Activated naive CD4-positive, alpha-beta T cell treated with anti-CD3 and anti-CD28 coated beads, Interleukin-2, amount 50 U/mL, for 72 hours (primary cell): ENCODE data around the gene MYH11. TPM values are rescaled to one million over a fixed set of nuclear protein-coding genes. Genes with fewer than 3 reads are reported as not detected.
"Not testable (repeated sequence)": the region's sequence is repeated elsewhere in the genome, so short reads cannot be mapped to it uniquely, and the experiment has no call there.

Experiments used
- ATAC-seq, 2 donors: fragments of 150-1000 bp; cut with Tn5 transposase; 2 replicates each; pipeline ENCODE4 v1.10.0; 2021; ENCODE audit warnings: mild to moderate bottlenecking in 2 of 2, moderate library complexity in 2 of 2
- DNase-seq, 2 donors: peaks; one replicate each; pipeline ENCODE4 v3.0.0; 2021 to 2022; ENCODE audit warnings: low spot score in 2 of 2
- H3K27ac Mint-ChIP-seq, 2 donors: one replicate each; pipeline ENCODE4 v1.8.0; 2022; ENCODE audit warnings: mild to moderate bottlenecking in 2 of 2, mixed read lengths in 2 of 2
- H3K36me3 Mint-ChIP-seq, 2 donors: one replicate each; pipeline ENCODE4 v1.8.0; 2022; ENCODE audit warnings: mixed read lengths in 2 of 2
- H3K9me3 Mint-ChIP-seq, 2 donors: one replicate each; pipeline ENCODE4 v1.8.0; 2022; ENCODE audit warnings: mixed read lengths in 2 of 2
- total RNA-seq, 2 donors: library from RNA; stranded (reverse); gene quantifications; one replicate each; pipeline ENCODE4 v1.2.3, GENCODE V29; 2022

Gene MYH11
- total RNA-seq, 2 donors from 2014 or later: 0.07 TPM; not detected in 1

DNA sequence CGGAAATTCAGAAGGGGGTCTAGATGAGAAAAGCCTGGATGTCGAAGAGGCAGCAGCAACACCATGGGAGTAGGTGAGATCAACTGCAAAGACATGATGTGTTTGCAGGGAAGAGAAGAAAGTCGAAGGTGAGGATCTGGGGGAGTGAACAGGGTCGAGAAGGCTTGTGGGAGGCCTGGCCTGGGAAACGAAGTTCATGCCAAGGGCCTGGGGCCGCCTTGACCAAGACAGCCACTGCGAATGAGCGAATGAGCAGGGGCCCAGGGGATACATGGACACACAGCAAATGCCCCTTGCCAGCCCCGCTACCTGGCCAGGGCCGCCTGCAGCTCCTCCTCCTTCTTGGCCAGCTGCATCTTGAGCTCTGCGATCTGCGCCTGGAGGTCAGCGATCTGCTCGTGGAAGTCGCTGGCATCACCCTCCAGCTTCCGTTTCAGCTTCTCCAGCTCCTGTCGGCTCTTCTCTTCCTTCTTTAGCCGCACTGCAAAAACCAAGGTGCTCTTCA, 119.6 kb downstream of the MYH11 start:
- ATAC-seq: no peak
- H3K9me3 Mint-ChIP-seq: no peaks in the 10 kb centered on the region
- H3K36me3 Mint-ChIP-seq: peaks cover 8 to 9% of the 10 kb centered on the region in 2 donors
- peak overlapping the region in 1 of 2 donors; percentile 90 for H3K27ac Mint-ChIP-seq
- no peak for DNase-seq

DNA sequence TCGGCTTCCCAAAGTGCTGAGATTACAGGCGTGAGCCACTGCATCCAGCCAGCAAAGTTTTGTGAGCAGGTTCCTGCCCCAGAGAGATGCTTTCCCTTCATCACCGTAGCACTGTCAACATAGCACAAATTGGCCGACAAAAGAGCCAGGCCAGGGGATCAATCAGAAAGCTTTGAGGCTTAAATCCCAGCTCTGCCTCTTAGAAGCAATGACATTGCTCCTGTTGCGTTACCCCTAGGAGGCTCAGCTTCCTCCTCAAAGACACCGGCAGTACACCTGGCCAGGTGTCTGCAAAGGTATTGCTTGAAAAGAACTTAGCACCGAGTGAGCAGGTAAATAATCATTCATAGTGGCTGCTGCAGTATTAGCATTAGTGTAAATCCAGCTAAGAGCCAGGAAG, 120.3 kb downstream of the MYH11 start:
- H3K36me3 Mint-ChIP-seq: peaks cover 3 to 4% of the 10 kb centered on the region in 2 donors
- H3K9me3 Mint-ChIP-seq: no peaks in the 10 kb centered on the region
- no peak for DNase-seq
- H3K27ac Mint-ChIP-seq: peak overlapping the region in 1 of 2 donors; percentile 90
- no peak for ATAC-seq

DNA sequence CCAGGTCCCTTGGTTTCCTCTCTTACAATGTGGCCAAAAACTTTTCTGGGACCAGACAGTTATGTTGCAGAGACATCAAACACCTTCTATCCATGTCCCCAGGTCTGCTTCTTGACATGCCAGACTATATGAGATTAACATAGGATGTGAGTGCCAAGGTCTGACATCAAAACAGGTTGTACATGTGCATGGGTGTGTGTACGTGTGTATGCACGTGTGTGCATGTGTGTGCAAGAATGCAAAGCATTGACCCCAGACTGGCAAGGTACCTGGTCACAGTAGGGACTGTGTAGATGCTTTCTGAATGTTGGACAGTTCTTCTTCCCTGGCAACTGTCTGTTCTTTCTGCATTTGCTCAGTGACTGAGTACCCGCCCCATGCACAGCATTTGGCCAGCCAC, 121.2 kb downstream of the MYH11 start:
- H3K27ac Mint-ChIP-seq: peak overlapping the region; percentile 26 to 55
- H3K9me3 Mint-ChIP-seq: no peaks in the 10 kb centered on the region
- ATAC-seq: no peak
- no peak for DNase-seq
- H3K36me3 Mint-ChIP-seq: no peaks in the 10 kb centered on the region

DNA sequence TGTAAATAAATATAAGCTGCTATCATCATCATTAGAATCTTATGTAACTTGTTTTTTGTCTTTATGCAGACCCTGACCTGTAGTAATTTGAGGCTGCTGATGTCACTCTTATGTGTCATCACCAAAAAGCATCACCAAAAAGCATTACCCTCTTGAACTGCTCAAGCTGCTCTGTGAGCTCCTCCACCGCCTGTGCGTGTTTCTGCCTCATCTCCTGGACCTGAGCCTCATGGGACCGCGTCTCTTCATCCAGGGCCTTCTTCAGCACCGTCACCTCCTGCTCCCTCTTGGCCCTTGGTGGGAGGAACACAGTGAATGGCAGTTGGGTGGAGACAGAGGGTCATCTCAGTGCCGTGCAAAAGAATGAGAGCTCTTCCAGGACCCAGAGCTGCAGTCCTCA, 124.4 kb downstream of the MYH11 start:
- DNase-seq (no peak), ATAC-seq (no peak)
- no peaks in the 10 kb centered on the region for H3K36me3 Mint-ChIP-seq
- H3K9me3 Mint-ChIP-seq: no peaks in the 10 kb centered on the region
- peak overlapping the region; percentile 36 to 82 for H3K27ac Mint-ChIP-seq

DNA sequence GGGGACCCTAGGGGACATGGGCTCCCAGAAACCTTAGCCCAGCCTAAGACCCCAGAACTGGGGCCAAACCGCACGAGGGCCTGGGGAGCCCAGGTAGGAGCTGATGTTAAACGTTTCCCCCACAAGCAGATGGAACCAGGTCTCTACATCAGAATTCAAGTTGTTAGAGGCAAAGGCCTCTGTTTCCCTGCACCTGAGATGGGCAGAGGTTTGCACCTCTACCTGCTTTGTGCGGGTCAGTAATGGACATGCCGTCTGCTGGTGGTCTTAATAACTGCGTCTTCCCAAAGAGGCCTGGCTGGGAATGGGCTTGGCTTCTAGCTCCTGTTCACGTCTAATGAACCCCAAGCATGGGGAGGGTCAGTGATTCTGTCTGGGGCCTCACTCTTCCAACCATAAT, 127.7 kb downstream of the MYH11 start:
- Mint-ChIP-seq H3K36me3 (peaks cover 4 to 5% of the 10 kb centered on the region in 2 donors), H3K27ac (no peak overlapping the region), H3K9me3 (no peaks in the 10 kb centered on the region)
- ATAC-seq: no peak
- DNase-seq: no peak

DNA sequence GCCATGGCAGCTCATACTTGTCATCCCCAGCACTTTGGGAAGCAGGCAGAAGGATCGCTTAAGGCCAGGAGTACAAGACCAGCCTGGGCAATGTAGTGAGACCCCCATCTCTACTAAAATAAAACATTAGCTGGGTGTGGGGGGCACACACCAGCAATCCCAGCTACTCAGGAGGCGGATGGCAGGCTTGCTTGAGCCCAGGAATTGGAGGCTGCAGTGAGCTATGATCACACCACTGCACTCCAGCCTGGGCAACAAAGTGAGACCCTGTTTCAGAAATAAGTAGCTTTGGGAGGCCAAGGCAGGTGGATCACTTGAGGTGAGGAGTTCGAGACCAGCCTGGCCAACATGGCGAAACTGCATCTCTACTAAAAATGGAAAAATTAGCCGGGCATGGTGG, 129.1 kb downstream of the MYH11 start:
- DNase-seq, H3K36me3 Mint-ChIP-seq, ATAC-seq, H3K9me3 Mint-ChIP-seq: not testable (repeated sequence)
- H3K27ac Mint-ChIP-seq: peak overlapping the region in 1 of 2 donors; percentile 36

DNA sequence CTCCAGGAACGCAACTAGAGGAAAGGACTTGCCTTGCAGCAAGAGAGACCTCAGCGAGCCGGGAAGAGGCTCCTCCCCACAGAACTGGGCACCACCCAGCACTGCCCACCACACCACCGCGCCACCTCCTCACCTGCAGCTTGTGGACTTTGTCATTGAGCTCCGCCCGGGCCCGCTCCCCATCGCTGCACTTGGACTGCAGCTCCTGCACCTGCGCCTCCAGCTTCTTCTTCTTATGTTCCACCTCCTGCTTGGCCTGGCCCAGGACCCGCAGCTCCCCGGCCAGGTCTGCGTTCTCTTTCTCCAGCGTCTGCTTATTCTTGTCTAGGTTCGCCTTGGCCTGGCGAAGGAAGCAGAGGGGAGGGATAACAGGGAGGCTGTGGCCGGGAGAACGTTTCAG, 130.1 kb downstream of the MYH11 start:
- Mint-ChIP-seq H3K36me3 (peaks cover 4 to 5% of the 10 kb centered on the region in 2 donors), H3K27ac (peak overlapping the region; percentile 36 to 77), H3K9me3 (no peaks in the 10 kb centered on the region)
- DNase-seq: no peak
- no peak for ATAC-seq

DNA sequence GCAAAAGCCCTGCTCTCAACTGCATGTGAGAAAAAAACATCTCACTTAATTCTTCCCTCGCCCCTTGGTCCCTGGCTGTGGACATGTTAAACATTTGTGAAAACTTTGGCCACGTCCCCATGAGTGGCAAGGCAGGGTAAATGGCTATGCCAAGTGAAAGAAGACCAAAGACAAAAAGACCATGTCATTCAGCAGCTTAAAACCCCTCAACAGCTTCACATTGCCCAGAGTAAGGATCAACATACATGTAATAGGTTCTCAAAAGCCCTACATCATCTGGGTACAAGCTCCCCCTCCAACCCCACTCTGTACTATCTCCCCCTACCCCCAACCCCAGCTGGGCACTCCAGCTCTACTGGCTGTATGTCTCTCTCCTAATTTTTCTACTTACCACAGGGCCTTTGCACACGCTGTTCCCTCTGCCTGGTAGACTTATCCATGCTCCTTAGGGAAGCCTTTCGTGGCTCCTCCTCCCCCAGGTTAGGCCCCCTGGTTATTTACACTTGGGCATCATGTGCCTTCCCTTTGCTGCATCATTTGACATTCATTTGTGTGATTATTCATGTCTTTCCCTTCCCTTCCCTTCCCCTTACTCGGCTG, 131.1 kb downstream of the MYH11 start:
- ATAC-seq (peak in 1 of 2 donors; percentile 15), DNase-seq (no peak)
- H3K36me3 Mint-ChIP-seq: peaks cover 4 to 5% of the 10 kb centered on the region in 2 donors
- no peak overlapping the region for H3K27ac Mint-ChIP-seq
- no peaks in the 10 kb centered on the region for H3K9me3 Mint-ChIP-seq

DNA sequence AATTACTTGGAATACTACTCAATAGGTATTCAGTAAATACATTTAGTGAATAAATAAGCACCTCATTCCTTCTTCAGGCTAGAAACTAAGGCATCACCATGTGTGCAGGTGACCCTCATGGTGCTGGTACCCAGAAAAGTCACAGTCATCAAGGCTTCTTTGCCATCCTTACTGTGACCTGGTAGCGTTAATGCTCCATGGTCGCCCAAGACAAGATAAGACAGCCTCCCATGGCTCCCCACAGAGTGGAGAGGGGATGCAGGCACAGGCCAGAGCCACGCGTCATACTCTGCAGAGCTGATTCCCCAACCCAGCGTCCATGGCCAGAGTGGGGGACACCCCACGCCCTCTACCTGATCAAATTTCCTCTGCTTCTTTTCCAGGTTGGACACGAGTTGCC, 133.0 kb downstream of the MYH11 start:
- DNase-seq (no peak), ATAC-seq (no peak)
- H3K27ac Mint-ChIP-seq: no peak overlapping the region
- H3K9me3 Mint-ChIP-seq: no peaks in the 10 kb centered on the region
- peaks cover 4 to 5% of the 10 kb centered on the region in 2 donors for H3K36me3 Mint-ChIP-seq

DNA sequence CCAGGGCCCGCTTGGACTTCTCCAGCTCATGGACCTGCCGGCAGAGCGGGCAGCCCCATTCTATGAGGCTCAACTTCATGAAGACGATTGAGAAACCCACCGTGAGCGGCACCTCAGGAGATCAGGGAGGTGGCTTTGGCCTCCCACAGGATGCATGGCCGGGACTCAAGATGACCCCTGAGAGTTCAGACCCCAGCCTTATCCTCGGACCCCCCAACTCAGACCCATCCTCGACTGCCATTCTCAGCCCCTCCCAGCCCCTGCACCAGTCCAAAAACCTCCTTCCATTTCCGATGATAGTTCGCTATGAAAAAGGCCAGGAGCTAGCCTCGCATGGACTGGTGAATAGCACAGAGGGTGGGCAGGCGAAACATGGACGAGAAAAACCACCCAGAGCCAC, 135.8 kb downstream of the MYH11 start:
- Mint-ChIP-seq H3K27ac (peak overlapping the region in 1 of 2 donors; percentile 90), H3K9me3 (no peaks in the 10 kb centered on the region), H3K36me3 (peaks cover 4 to 5% of the 10 kb centered on the region in 2 donors)
- ATAC-seq (no peak), DNase-seq (no peak)

DNA sequence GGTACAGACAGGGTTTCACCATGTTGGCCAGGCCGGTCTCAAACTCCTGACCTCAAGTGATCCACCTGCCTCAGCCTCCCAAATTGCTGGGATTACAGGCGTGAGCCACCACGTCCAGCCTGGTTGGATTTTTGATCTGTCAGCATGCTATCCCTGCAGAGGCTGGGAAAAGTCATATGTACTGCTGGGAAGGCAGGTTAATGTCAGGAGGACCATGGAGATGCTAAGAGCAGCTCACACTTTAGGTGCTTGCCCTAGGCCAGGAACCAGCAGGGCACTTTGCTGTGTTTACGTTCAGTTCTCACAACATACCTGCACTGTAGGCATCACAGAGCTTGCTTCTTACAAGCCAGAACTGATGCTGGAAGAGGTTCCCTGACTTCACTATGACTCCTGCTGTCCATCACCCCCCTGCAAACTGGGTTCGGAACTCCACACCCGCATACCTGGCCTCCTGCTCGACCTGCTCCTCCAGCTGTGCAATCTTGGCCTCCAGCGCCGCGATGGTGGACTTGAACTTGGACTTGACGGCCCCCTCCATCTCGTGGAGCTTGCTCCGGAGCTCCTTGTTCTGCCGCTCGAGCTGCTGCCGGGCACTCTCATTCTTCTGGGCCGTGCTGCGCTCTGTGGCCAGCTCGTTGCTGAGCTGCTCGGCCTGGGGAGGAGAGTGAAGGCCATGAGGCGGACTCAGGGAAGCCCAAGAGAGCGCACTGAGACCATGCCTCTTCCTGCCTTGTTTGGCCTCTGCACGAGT, 140.0 kb downstream of the MYH11 start:
- H3K36me3 Mint-ChIP-seq: no peaks in the 10 kb centered on the region
- ATAC-seq (no peak), DNase-seq (no peak)
- no peaks in the 10 kb centered on the region for H3K9me3 Mint-ChIP-seq
- H3K27ac Mint-ChIP-seq: peak overlapping the region; percentile 68 to 77

DNA sequence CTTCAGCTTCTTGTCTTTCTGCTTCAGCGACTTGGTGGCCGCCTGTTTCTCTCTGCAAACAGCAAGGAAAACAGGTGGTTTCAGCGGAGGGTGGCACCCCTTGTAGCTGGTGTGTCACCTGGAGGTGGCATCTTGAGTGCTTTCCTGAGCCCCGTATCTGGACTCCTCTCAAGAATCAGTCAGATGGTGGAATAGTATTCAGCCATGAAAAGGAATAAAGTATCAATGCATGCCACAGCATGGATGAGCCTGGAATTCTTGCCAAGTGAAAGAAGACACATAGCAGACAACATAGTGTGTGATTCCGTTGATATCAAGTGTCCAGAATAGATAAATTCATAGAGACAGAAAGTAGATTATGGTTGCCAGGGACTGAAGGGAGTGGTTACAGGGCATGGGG, 141.6 kb downstream of the MYH11 start:
- ATAC-seq: no peak
- Mint-ChIP-seq H3K27ac (no peak overlapping the region), H3K9me3 (no peaks in the 10 kb centered on the region), H3K36me3 (no peaks in the 10 kb centered on the region)
- no peak for DNase-seq

DNA sequence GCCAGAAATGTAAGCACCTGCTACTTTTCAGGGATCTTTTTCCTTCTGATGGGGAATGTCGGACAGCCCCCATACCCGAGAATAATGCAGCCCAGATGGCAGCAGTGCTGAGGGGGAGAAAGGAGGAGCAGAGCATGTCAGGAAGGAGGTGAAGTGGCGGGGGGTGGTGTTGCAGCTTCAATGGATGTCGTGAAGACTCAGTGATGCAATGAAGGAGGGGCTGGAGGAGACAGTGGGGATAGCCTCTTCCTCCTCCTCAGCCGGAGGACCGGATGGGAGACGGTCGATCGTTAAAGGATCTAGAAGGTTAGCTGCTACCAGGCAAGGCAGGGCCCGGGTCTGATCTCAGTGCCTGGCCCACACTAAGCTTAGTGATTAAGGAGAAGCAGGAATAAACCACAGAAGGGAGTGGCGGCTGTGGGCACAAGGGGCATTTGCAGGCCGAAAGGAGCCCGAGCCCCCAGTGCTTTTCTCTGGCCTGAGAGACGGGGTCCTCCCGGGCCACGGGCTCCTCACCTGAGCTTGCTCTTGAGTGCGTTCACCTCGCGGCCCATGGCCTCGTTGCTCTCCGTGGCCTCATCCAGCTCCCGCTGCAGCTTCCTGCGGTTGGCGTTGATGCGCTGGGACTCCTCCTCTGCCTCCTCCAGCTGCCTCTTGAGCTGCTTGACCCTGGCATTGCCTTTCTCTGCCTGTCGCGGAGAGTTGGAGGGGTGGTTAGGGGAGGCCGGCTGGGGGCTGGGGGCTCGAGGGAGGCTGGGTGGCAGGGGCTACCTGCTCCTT, 142.2 kb downstream of the MYH11 start:
- peak overlapping the region; percentile 50 to 57 for H3K27ac Mint-ChIP-seq
- ATAC-seq (no peak), DNase-seq (no peak)
- H3K9me3 Mint-ChIP-seq: no peaks in the 10 kb centered on the region
- H3K36me3 Mint-ChIP-seq: no peaks in the 10 kb centered on the region

DNA sequence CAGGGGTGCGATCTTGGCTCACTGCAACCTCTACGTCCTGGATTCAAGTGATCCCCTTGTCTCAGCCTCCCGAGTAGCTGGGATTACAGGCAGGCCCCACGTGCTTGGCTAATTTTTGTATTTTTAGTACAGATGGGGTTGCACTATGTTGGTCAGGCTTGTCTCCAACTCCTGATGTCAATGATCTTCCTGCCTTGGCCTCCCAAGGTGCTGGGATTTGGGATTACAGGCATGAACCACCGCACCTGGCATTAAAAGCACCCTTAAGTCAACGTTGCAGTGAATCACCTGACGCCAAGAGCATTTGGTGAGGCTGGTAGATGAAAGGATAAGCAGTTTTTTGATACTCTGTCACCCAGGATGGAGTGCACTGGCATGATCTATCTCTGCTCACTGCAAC, 147.8 kb downstream of the MYH11 start:
- no peak for DNase-seq
- no peaks in the 10 kb centered on the region for H3K9me3 Mint-ChIP-seq
- no peaks in the 10 kb centered on the region for H3K36me3 Mint-ChIP-seq
- ATAC-seq: no peak
- no peak overlapping the region for H3K27ac Mint-ChIP-seq

DNA sequence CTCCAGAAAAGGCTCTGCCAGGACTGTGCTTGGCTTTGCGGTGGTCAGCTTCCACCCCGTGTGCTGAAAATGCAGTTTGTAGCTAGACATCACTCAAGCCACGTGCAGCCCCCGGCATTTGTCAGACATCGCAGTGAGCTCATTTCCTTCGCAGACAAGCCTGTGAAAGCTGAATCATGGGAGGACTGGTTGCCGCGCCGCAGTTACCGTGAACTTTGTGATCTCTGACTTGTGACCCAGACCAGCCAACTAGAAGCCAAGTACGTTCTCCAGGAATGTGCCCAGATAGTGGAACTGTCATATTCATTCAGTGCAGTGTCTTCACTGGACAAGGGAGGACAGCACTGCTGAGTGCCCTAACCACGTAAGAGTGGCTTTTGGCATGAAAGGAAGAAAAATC, 148.7 kb downstream of the MYH11 start:
- Mint-ChIP-seq H3K27ac (no peak overlapping the region), H3K9me3 (no peaks in the 10 kb centered on the region), H3K36me3 (no peaks in the 10 kb centered on the region)
- ATAC-seq (no peak), DNase-seq (no peak)

DNA sequence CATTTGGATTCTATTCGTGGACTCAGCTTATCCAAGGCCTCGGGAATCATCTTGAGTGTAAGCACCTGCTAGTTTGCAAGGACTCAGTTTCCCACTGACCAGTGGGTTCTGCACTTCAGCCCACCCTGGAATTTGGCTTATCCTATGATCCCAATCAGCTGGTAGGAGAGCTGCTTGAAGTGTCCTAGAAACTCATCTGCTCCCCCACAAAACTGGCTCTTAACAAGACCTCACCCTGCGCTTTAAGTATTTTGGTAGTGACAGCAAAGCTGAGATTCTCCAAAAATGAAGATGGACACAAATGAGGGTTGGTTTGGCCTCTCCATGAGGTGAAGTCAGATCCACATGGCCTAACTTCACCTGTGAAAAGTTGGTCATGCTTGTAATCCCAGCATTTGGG, 149.5 kb downstream of the MYH11 start:
- H3K27ac Mint-ChIP-seq: peak overlapping the region in 1 of 2 donors; percentile 60
- no peak for DNase-seq
- no peaks in the 10 kb centered on the region for H3K9me3 Mint-ChIP-seq
- no peak for ATAC-seq
- H3K36me3 Mint-ChIP-seq: no peaks in the 10 kb centered on the region

DNA sequence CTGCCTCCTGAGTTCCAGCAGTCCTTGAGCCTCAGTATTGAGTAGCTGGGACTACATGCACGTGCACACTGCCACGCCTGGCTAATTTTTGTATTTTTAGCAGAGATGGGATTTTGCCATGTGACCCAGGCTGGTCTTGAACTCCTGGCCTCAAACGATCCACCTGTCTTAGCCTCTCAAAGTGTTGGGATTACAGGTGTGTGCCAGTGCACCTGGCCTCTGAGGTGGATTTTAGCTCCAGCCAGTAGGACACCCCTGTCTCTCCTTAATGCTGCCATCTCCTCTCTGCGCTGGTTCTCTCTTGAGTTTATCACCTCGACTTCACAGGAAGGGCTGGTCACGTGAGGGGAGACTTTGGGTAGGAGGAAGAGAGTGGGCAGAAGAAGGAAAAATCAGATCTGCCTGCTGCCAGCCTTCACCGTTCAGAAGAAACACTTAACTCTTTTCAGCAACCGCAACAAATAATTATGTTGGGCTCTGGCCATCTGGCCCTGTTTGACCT, 151.7 kb downstream of the MYH11 start:
- no peaks in the 10 kb centered on the region for H3K9me3 Mint-ChIP-seq
- H3K36me3 Mint-ChIP-seq: no peaks in the 10 kb centered on the region
- DNase-seq: no peak
- peak in 1 of 2 donors; percentile 12 for ATAC-seq
- peak overlapping the region in 1 of 2 donors; percentile 14 for H3K27ac Mint-ChIP-seq
